ENCODE results near the gene YBEY. TPM values are rescaled to one million over a fixed set of nuclear protein-coding genes. Genes with fewer than 3 reads are reported as not detected.
"Not testable (repeated sequence)": the region's sequence is repeated elsewhere in the genome, so short reads cannot be mapped to it uniquely, and the experiment has no call there.

Gene YBEY
- total and polyA plus RNA-seq, 2 donors (not counting 1 experiment from before 2014, with no cell fraction given) = 15.9 to 18.6 TPM

DNA sequence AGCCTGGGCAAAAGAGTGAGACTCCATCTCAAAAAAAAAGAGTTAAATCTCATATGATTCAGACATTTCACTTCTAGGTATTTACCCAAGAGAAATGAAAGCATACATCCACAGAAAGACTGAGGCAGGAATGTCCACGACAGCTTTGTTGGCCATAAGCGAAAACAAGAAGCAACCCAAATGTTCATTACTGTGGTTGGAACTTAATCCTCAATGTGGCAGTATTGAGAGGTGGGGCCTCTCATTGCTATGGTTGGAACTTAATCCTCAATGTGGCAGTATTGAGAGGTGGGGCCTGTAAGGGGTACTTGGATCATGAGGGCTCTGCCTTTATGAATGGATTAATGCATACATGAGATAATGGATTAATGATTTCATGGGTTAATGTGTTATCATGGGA is 22.3 kb downstream of the YBEY start:
- TF ChIP-seq, protein P1, sequence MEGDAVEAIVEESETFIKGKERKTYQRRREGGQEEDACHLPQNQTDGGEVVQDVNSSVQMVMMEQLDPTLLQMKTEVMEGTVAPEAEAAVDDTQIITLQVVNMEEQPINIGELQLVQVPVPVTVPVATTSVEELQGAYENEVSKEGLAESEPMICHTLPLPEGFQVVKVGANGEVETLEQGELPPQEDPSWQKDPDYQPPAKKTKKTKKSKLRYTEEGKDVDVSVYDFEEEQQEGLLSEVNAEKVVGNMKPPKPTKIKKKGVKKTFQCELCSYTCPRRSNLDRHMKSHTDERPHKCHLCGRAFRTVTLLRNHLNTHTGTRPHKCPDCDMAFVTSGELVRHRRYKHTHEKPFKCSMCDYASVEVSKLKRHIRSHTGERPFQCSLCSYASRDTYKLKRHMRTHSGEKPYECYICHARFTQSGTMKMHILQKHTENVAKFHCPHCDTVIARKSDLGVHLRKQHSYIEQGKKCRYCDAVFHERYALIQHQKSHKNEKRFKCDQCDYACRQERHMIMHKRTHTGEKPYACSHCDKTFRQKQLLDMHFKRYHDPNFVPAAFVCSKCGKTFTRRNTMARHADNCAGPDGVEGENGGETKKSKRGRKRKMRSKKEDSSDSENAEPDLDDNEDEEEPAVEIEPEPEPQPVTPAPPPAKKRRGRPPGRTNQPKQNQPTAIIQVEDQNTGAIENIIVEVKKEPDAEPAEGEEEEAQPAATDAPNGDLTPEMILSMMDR (conservative IDR thresholded peaks at IDR 0.05 in 1 of 2, IDR thresholded peaks at IDR 0.05 in 1 of 2; ENCODE audit: low read depth in 1 of 2, low read length in 2 of 2) = no peak
- no peak for TF ChIP-seq EZH2 (IDR thresholded peaks at IDR 0.05; ENCODE audit: low read length, missing control alignments)
- no peak for DNase-seq (ENCODE audit: low read depth in 2 of 2)
- no peak overlapping the region for H3K27ac ChIP-seq (ENCODE audit: insufficient read depth, low read length)

DNA sequence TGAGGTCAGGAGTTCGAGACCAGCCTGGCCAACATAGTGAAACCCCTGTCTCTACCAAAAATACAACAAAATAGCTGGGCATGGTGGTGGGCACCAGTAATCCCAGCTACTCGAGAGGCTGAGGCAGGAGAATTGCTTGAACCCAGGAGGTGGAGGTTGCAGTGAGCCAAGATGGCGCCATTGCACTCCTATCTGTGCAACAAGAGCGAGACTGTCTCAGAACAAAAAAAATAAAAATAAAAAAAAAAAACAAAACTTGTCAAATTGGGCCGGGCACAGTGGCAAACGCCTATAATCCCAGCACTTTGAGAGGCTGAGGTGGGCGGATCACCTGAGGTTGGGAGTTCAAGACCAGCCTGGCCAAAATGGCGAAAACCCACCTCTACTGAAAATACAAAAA is 24.1 kb downstream of the YBEY start:
- H3K27ac ChIP-seq (ENCODE audit: insufficient read depth, low read length) = not testable (repeated sequence)

More for the DNA sequence above, 22.3 kb downstream of the YBEY start:
- Histone ChIP-seq H3K9me3 (ENCODE audit: control insufficient read depth, insufficient read depth, low read depth, low read length) (no peaks in the 10 kb centered on the region), H3K4me2 (ENCODE audit: extremely low read depth, insufficient read depth, low read length) (no peak overlapping the region), H3K36me3 (ENCODE audit: control insufficient read depth, insufficient read depth, low read length) (peaks cover 8% of the 10 kb centered on the region), H3K9ac (ENCODE audit: insufficient read depth, low read length) (no peak overlapping the region), H3K27me3 (ENCODE audit: control insufficient read depth, insufficient read depth, low read length) (no peaks in the 10 kb centered on the region), H3K79me2 (ENCODE audit: control insufficient read depth, insufficient read depth, low read length) (no peaks in the 10 kb centered on the region), H3K4me1 (ENCODE audit: control insufficient read depth, extremely low read depth, insufficient read depth, low read length) (no peaks in the 10 kb centered on the region), H3K4me3 (replicated peaks in 1 of 4; ENCODE audit: control extremely low read depth in 1 of 4, insufficient read depth in 1 of 4, low read depth in 3 of 4, low read length in 4 of 4) (no peak overlapping the region), H4K20me1 (ENCODE audit: control insufficient read depth, extremely low read depth, insufficient read depth, low read length) (no peaks in the 10 kb centered on the region), H2AFZ (ENCODE audit: low read length) (no peak overlapping the region)

GRCh38 chr21:46311568-46311967 is 25.4 kb downstream of the YBEY start:
- Histone ChIP-seq H3K9ac (ENCODE audit: insufficient read depth, low read length) (no peak overlapping the region), H3K4me3 (replicated peaks in 1 of 4; ENCODE audit: control extremely low read depth in 1 of 4, insufficient read depth in 1 of 4, low read depth in 3 of 4, low read length in 4 of 4) (no peak overlapping the region), H3K79me2 (ENCODE audit: control insufficient read depth, insufficient read depth, low read length) (no peaks in the 10 kb centered on the region), H2AFZ (ENCODE audit: low read length) (no peak overlapping the region), H3K4me2 (ENCODE audit: extremely low read depth, insufficient read depth, low read length) (no peak overlapping the region), H3K27ac (ENCODE audit: insufficient read depth, low read length) (no peak overlapping the region), H3K36me3 (ENCODE audit: control insufficient read depth, insufficient read depth, low read length) (peaks cover 2% of the 10 kb centered on the region), H3K4me1 (ENCODE audit: control insufficient read depth, extremely low read depth, insufficient read depth, low read length) (no peaks in the 10 kb centered on the region), H3K27me3 (ENCODE audit: control insufficient read depth, insufficient read depth, low read length) (no peaks in the 10 kb centered on the region), H4K20me1 (ENCODE audit: control insufficient read depth, extremely low read depth, insufficient read depth, low read length) (no peaks in the 10 kb centered on the region), H3K9me3 (ENCODE audit: control insufficient read depth, insufficient read depth, low read depth, low read length) (no peaks in the 10 kb centered on the region)
- DNase-seq (ENCODE audit: low read depth in 2 of 2) = no peak
- TF ChIP-seq, protein P1 (conservative IDR thresholded peaks at IDR 0.05 in 1 of 2, IDR thresholded peaks at IDR 0.05 in 1 of 2; ENCODE audit: low read depth in 1 of 2, low read length in 2 of 2) = no peak
- no peak for TF ChIP-seq EZH2 (IDR thresholded peaks at IDR 0.05; ENCODE audit: low read length, missing control alignments)

More for the DNA sequence above, 24.1 kb downstream of the YBEY start:
- H3K9me3 ChIP-seq (ENCODE audit: control insufficient read depth, insufficient read depth, low read depth, low read length); H3K4me1 ChIP-seq (ENCODE audit: control insufficient read depth, extremely low read depth, insufficient read depth, low read length); H3K27me3 ChIP-seq (ENCODE audit: control insufficient read depth, insufficient read depth, low read length); H3K9ac ChIP-seq (ENCODE audit: insufficient read depth, low read length); H3K4me3 ChIP-seq (replicated peaks in 1 of 4; ENCODE audit: control extremely low read depth in 1 of 4, insufficient read depth in 1 of 4, low read depth in 3 of 4, low read length in 4 of 4); H3K79me2 ChIP-seq (ENCODE audit: control insufficient read depth, insufficient read depth, low read length); H3K4me2 ChIP-seq (ENCODE audit: extremely low read depth, insufficient read depth, low read length); H4K20me1 ChIP-seq (ENCODE audit: control insufficient read depth, extremely low read depth, insufficient read depth, low read length); H2AFZ ChIP-seq (ENCODE audit: low read length); H3K36me3 ChIP-seq (ENCODE audit: control insufficient read depth, insufficient read depth, low read length); DNase-seq (ENCODE audit: low read depth in 2 of 2): not testable (repeated sequence)
